C4-2B (cell line): ENCODE results near the gene C6orf132.

ENCODE experiments used
- ZFX ChIP-seq: fragments of 450-650 bp; IDR thresholded peaks from 2 replicates; pipeline ENCODE4 v1.6.1; 2017
- TF ChIP-seq, protein P1 (sequence below): fragments of 450-650 bp; conservative IDR thresholded peaks from 2 replicates; pipeline ENCODE4 v1.5.1; 2017; ENCODE audit warnings: mild to moderate bottlenecking

DNA sequence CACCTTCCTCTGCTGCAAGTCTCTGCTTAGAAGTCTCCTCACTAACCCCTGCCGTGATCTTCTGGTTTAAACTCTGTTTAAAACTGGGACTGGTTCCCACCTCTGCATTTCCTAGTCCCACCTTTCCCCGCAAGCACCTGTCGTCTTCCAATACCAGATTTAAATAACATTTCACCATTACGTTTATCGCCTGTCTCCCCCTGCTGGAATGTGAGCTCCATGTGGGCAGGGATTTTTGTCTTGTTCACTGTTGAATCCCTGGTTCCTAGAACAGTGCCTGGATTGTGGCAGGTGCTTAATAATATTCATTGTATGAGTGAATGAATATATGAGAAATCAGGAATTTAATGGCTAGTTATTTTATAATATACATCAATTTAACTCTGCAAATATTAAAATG lies 33.4 kb upstream of the C6orf132 start:
- TF ChIP-seq, protein P1, sequence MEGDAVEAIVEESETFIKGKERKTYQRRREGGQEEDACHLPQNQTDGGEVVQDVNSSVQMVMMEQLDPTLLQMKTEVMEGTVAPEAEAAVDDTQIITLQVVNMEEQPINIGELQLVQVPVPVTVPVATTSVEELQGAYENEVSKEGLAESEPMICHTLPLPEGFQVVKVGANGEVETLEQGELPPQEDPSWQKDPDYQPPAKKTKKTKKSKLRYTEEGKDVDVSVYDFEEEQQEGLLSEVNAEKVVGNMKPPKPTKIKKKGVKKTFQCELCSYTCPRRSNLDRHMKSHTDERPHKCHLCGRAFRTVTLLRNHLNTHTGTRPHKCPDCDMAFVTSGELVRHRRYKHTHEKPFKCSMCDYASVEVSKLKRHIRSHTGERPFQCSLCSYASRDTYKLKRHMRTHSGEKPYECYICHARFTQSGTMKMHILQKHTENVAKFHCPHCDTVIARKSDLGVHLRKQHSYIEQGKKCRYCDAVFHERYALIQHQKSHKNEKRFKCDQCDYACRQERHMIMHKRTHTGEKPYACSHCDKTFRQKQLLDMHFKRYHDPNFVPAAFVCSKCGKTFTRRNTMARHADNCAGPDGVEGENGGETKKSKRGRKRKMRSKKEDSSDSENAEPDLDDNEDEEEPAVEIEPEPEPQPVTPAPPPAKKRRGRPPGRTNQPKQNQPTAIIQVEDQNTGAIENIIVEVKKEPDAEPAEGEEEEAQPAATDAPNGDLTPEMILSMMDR = no peak
- TF ChIP-seq ZFX = no peak
